HepG2 (cell line): ENCODE data around the gene ZNF627. TPM values are rescaled to one million over a fixed set of nuclear protein-coding genes. Genes with fewer than 3 reads are reported as not detected.

Experiments
- GATAD1 ChIP-seq: IDR thresholded peaks from 2 replicates; pipeline ENCODE4 v1.6.1; 2016; ENCODE audit warnings: missing genetic modification reagents, missing compliant biosample characterization
- GZF1 ChIP-seq: sonication (generic); formaldehyde crosslinking; IDR thresholded peaks from 2 replicates; pipeline ENCODE4 v1.5.1; 2020; ENCODE audit warnings: mild to moderate bottlenecking, missing genetic modification reagents
- HDAC1 ChIP-seq: sonication (generic); formaldehyde crosslinking; IDR thresholded peaks from 2 replicates; pipeline ENCODE4 v1.5.1; 2020; ENCODE audit warnings: mild to moderate bottlenecking, missing genetic modification reagents
- HOXA9 ChIP-seq: sonication (generic); formaldehyde crosslinking; IDR thresholded peaks from 2 replicates; pipeline ENCODE4 v1.8.1; 2022; ENCODE audit warnings: missing genetic modification reagents, mild to moderate bottlenecking, moderate library complexity, borderline replicate concordance
- KAT2B ChIP-seq: fragments of 150-350 bp; IDR thresholded peaks from 2 replicates; pipeline ENCODE4 v1.6.1; 2014; ENCODE audit warnings: low read depth, low read length, borderline replicate concordance
- KDM2A ChIP-seq: sonication (generic); formaldehyde crosslinking; IDR thresholded peaks from 2 replicates; pipeline ENCODE4 v1.4.0; 2020; ENCODE audit warnings: low read depth, missing genetic modification reagents, borderline replicate concordance
- KLF12 ChIP-seq: sonication (generic); formaldehyde crosslinking; IDR thresholded peaks from 2 replicates; pipeline ENCODE4 v1.4.0; 2020; ENCODE audit warnings: missing genetic modification reagents, borderline replicate concordance
- MED1 ChIP-seq: sonication (generic); formaldehyde crosslinking; IDR thresholded peaks from 2 replicates; pipeline ENCODE4 v1.4.0; 2020; ENCODE audit warnings: missing genetic modification reagents
- MXD1 ChIP-seq: sonication (generic); formaldehyde crosslinking; IDR thresholded peaks from 2 replicates; pipeline ENCODE4 v1.4.0; 2020; ENCODE audit warnings: mild to moderate bottlenecking, missing genetic modification reagents
- PRMT3 ChIP-seq: sonication (generic); formaldehyde crosslinking; IDR thresholded peaks from 2 replicates; pipeline ENCODE4 v1.8.1; 2022; ENCODE audit warnings: low read depth, mild to moderate bottlenecking, moderate library complexity, missing genetic modification reagents, borderline replicate concordance
- TCF12 ChIP-seq, 2 experiments: fragments of 450-650 bp in 1 of 2; sonication (generic) in 1 of 2; formaldehyde crosslinking in 1 of 2; IDR thresholded peaks; 2 replicates each; pipeline versions ENCODE4 v1.6.1 to v1.8.0; 2017 to 2022; ENCODE audit warnings: antibody characterized with exemption in 1 of 2, mild to moderate bottlenecking in 1 of 2, missing genetic modification reagents in 1 of 2, moderate library complexity in 1 of 2
- THYN1 ChIP-seq: sonication (generic); formaldehyde crosslinking; IDR thresholded peaks from 2 replicates; pipeline ENCODE4 v1.8.1; 2023; ENCODE audit warnings: low read depth, mild to moderate bottlenecking, moderate library complexity, missing genetic modification reagents, borderline replicate concordance
- ZNF235 ChIP-seq: sonication (generic); formaldehyde crosslinking; IDR thresholded peaks from 2 replicates; pipeline ENCODE4 v1.8.1; 2023; ENCODE audit warnings: mild to moderate bottlenecking, missing genetic modification reagents, borderline replicate concordance
- ZNF251 ChIP-seq: sonication (generic); formaldehyde crosslinking; IDR thresholded peaks from 2 replicates; pipeline ENCODE4 v1.9.0; 2021; ENCODE audit warnings: mild to moderate bottlenecking, missing genetic modification reagents
- ZNF44 ChIP-seq: sonication (generic); formaldehyde crosslinking; IDR thresholded peaks from 2 replicates; pipeline ENCODE4 v1.5.1; 2020; ENCODE audit warnings: mild to moderate bottlenecking, missing genetic modification reagents
- ZNF878 ChIP-seq: sonication (generic); formaldehyde crosslinking; IDR thresholded peaks from 2 replicates; pipeline ENCODE4 v1.8.1; 2023; ENCODE audit warnings: mild to moderate bottlenecking, missing genetic modification reagents, moderate library complexity
- polyA plus RNA-seq, 8 experiments: library from polyadenylated mRNA; depleted of rRNA in 3 of 8; stranded (reverse) in 7 of 8; unstranded in 1 of 8; fragments of >200 nt; fragmentation: Illumina TruSeq in 4 of 8; extraction: Trizol in 4 of 8; gene quantifications; 2 replicates each; pipeline versions ENCODE4 v1.2.1 to v1.2.3, GENCODE V29; 2011 to 2016; ENCODE audit warnings: low read depth in 4 of 8, missing spikeins in 1 of 8, mixed read lengths in 1 of 8; ENCODE audit not compliant: insufficient read depth in 1 of 8
- total RNA-seq, 5 experiments: library from RNA; depleted of rRNA; stranded (reverse); fragments of >200 nt; fragmentation: Illumina TruSeq; extraction: Trizol; gene quantifications; 2 replicates each; pipeline ENCODE4 v1.2.3, GENCODE V29; 2016; ENCODE audit warnings: low read depth in 1 of 5
- TF ChIP-seq, protein P1 (sequence below): sonication (generic); formaldehyde crosslinking; IDR thresholded peaks from 2 replicates; pipeline ENCODE4 v1.5.1; 2020; ENCODE audit warnings: mild to moderate bottlenecking, missing genetic modification reagents, borderline replicate concordance
- TF ChIP-seq, protein P2 (sequence below): sonication (generic); formaldehyde crosslinking; IDR thresholded peaks from 2 replicates; pipeline ENCODE4 v1.4.0; 2020; ENCODE audit warnings: mild to moderate bottlenecking, low read depth, missing genetic modification reagents

Gene ZNF627
- total and polyA plus RNA-seq, 2 of the 13 experiments (the other 11 are each of a cell fraction or from before 2014, with no cell fraction given): 4.2 to 12.7 TPM

GRCh38 chr19:11597202-11598102 lies at the start of gene ZNF627 (continued):
- TF ChIP-seq, protein P1, sequence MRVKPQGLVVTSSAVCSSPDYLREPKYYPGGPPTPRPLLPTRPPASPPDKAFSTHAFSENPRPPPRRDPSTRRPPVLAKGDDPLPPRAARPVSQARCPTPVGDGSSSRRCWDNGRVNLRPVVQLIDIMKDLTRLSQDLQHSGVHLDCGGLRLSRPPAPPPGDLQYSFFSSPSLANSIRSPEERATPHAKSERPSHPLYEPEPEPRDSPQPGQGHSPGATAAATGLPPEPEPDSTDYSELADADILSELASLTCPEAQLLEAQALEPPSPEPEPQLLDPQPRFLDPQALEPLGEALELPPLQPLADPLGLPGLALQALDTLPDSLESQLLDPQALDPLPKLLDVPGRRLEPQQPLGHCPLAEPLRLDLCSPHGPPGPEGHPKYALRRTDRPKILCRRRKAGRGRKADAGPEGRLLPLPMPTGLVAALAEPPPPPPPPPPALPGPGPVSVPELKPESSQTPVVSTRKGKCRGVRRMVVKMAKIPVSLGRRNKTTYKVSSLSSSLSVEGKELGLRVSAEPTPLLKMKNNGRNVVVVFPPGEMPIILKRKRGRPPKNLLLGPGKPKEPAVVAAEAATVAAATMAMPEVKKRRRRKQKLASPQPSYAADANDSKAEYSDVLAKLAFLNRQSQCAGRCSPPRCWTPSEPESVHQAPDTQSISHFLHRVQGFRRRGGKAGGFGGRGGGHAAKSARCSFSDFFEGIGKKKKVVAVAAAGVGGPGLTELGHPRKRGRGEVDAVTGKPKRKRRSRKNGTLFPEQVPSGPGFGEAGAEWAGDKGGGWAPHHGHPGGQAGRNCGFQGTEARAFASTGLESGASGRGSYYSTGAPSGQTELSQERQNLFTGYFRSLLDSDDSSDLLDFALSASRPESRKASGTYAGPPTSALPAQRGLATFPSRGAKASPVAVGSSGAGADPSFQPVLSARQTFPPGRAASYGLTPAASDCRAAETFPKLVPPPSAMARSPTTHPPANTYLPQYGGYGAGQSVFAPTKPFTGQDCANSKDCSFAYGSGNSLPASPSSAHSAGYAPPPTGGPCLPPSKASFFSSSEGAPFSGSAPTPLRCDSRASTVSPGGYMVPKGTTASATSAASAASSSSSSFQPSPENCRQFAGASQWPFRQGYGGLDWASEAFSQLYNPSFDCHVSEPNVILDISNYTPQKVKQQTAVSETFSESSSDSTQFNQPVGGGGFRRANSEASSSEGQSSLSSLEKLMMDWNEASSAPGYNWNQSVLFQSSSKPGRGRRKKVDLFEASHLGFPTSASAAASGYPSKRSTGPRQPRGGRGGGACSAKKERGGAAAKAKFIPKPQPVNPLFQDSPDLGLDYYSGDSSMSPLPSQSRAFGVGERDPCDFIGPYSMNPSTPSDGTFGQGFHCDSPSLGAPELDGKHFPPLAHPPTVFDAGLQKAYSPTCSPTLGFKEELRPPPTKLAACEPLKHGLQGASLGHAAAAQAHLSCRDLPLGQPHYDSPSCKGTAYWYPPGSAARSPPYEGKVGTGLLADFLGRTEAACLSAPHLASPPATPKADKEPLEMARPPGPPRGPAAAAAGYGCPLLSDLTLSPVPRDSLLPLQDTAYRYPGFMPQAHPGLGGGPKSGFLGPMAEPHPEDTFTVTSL: no peak
- TF ChIP-seq ZNF44 (CRISPR knock-in tag) (no peak), THYN1 (CRISPR knock-in tag) (no peak), ZNF878 (CRISPR knock-in tag) (no peak), KDM2A (peak; percentile 93), ZNF251 (peak; percentile 48; the same call in 1 of the 2 replicates), GZF1 (no peak; the same call in 1 of the 2 replicates), HOXA9 (0 out of 2 replicates have a peak, but pooled peaks have one; percentile 18), MXD1 (CRISPR knock-in tag) (no peak), TCF12 (IDR thresholded peaks at IDR 0.05) (no peak), TCF12 (CRISPR knock-in tag; IDR thresholded peaks at IDR 0.05) (0 out of 2 replicates have a peak, but pooled peaks have one; percentile 42), KAT2B (no peak), MED1 (CRISPR knock-in tag) (peak; percentile 51; the same call in 1 of the 2 replicates), ZNF235 (CRISPR knock-in tag) (peak; percentile 89; the same call in 1 of the 2 replicates), GATAD1 (CRISPR knock-in tag) (peak; percentile 52), PRMT3 (no peak), KLF12 (CRISPR knock-in tag) (peak; percentile 53; the same call in 1 of the 2 replicates), HDAC1 (CRISPR knock-in tag) (peak; percentile 90)
- TF ChIP-seq, protein P2, sequence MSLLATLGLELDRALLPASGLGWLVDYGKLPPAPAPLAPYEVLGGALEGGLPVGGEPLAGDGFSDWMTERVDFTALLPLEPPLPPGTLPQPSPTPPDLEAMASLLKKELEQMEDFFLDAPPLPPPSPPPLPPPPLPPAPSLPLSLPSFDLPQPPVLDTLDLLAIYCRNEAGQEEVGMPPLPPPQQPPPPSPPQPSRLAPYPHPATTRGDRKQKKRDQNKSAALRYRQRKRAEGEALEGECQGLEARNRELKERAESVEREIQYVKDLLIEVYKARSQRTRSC: no peak
